ENCODE data around the gene RNASE9.

DNA sequence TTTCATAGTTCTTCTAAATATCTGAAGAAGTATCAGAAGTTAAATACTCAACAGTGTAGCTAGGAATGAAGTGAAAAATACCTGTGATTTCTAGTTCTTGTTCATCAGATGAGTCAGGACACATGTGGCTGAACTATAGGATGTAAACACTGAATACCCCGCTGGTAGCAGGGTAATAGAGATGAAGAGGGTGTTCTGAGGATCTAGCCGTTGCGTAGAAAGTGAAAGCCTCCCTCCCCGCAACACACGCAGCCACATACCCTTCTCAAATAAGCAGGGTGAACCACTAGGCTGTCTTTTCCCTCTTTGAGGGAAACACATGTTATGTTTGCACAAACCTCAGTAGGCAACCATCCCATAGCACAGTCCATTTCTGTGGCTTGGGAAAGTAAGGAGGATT, 46.8 kb upstream of the RNASE9 start:
- TF ChIP-seq RAD21 (IDR thresholded peaks at IDR 0.05), result no peak
- TF ChIP-seq, protein P1, sequence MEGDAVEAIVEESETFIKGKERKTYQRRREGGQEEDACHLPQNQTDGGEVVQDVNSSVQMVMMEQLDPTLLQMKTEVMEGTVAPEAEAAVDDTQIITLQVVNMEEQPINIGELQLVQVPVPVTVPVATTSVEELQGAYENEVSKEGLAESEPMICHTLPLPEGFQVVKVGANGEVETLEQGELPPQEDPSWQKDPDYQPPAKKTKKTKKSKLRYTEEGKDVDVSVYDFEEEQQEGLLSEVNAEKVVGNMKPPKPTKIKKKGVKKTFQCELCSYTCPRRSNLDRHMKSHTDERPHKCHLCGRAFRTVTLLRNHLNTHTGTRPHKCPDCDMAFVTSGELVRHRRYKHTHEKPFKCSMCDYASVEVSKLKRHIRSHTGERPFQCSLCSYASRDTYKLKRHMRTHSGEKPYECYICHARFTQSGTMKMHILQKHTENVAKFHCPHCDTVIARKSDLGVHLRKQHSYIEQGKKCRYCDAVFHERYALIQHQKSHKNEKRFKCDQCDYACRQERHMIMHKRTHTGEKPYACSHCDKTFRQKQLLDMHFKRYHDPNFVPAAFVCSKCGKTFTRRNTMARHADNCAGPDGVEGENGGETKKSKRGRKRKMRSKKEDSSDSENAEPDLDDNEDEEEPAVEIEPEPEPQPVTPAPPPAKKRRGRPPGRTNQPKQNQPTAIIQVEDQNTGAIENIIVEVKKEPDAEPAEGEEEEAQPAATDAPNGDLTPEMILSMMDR (IDR thresholded peaks at IDR 0.05; ENCODE audit: low read depth, low read length, missing input control), result no peak
- TF ChIP-seq FOXA1 (IDR thresholded peaks at IDR 0.05), result no peak
- TF ChIP-seq TAF1 (conservative IDR thresholded peaks at IDR 0.05), result no peak
- TF ChIP-seq JUND (IDR thresholded peaks at IDR 0.05), result no peak
- TF ChIP-seq NR2F2 (IDR thresholded peaks at IDR 0.05), result no peak
- no peak for TF ChIP-seq EGR1 (IDR thresholded peaks at IDR 0.05; ENCODE audit: low read depth in 2 of 2)
- no peak for TF ChIP-seq SP1 (IDR thresholded peaks at IDR 0.05)
